Lung (tissue), 12 donors: Measurements from ENCODE around the gene NOX1. TPM values are rescaled to one million over a fixed set of nuclear protein-coding genes. Genes with fewer than 3 reads are reported as not detected.

ENCODE experiments used
- ATAC-seq: fragments of 200-7000 bp; cut with Tn5 transposase; one replicate; pipeline ENCODE4 v1.9.1; 2020; ENCODE audit warnings: moderate number of reproducible peaks; ENCODE audit not compliant: insufficient read depth, low FRiP score
- DNase-seq, 3 donors: peaks; one replicate each; pipeline ENCODE4 v3.0.0-alpha.2; 2013 to 2017
- H3K27ac ChIP-seq, 2 donors: one replicate each; pipeline ENCODE4 v1.5.1; 2013; ENCODE audit warnings: mild to moderate bottlenecking in 2 of 2, moderate library complexity in 2 of 2, control low read depth in 1 of 2, inconsistent platforms in 1 of 2, low read depth in 1 of 2, low read length in 1 of 2
- H3K27me3 ChIP-seq, 3 donors: one replicate each; pipeline ENCODE4 v1.5.1; 2013; ENCODE audit warnings: low read length in 2 of 3; ENCODE audit not compliant: control insufficient read depth in 3 of 3, insufficient read depth in 3 of 3
- H3K36me3 ChIP-seq, 4 donors: one replicate each; pipeline ENCODE4 v1.5.1; 2013; ENCODE audit warnings: low read length in 4 of 4, mild to moderate bottlenecking in 1 of 4, moderate library complexity in 1 of 4; ENCODE audit not compliant: control insufficient read depth in 4 of 4, insufficient read depth in 4 of 4
- H3K4me1 ChIP-seq, 5 donors: one replicate each; pipeline ENCODE4 v1.5.1; 2013; ENCODE audit warnings: low read length in 5 of 5, mild to moderate bottlenecking in 2 of 5, moderate library complexity in 1 of 5; ENCODE audit not compliant: control insufficient read depth in 5 of 5, insufficient read depth in 5 of 5
- H3K4me3 ChIP-seq: one replicate; pipeline ENCODE4 v1.5.1; 2013; ENCODE audit warnings: mild to moderate bottlenecking, control low read depth, moderate library complexity
- H3K9ac ChIP-seq, 2 donors: one replicate each; pipeline ENCODE4 v1.5.1; 2013; ENCODE audit warnings: low read length in 2 of 2, control low read depth in 1 of 2; ENCODE audit not compliant: insufficient read depth in 1 of 2
- H3K9me3 ChIP-seq, 4 donors: one replicate each; pipeline ENCODE4 v1.5.1; 2013; ENCODE audit warnings: low read length in 3 of 4, mild to moderate bottlenecking in 1 of 4, moderate library complexity in 1 of 4; ENCODE audit not compliant: control insufficient read depth in 4 of 4, insufficient read depth in 3 of 4
- WGBS, 2 donors: extraction: QIAGEN DNeasy Blood & Tissue Kit; methylation state at CpG; one replicate each; pipeline ENCODE4 v1.1.7; 2013; 5-methylcytosine and 5-hydroxymethylcytosine counted together
- polyA plus RNA-seq, 2 donors: library from polyadenylated mRNA; stranded (reverse); fragments of 200-250 nt; gene quantifications; one replicate each; pipeline ENCODE4 v1.2.1, GENCODE V29; 2013
- total RNA-seq, 2 donors: library from RNA; depleted of rRNA in 1 of 2; stranded (reverse); fragments of >200 nt in 1 of 2; gene quantifications; one replicate each; pipeline ENCODE4 v1.2.1, GENCODE V29; 2014 to 2021
- TF ChIP-seq, protein P1 (sequence below): IDR thresholded peaks from 2 replicates; pipeline ENCODE4 v1.5.1; 2012; ENCODE audit warnings: mild to moderate bottlenecking; ENCODE audit errors: control extremely low read depth, extremely low read depth
- donor health status: control.
- donor health status: control.
- donor health status: Bipolar disorder and iron deficiency.
- donor health status: healthy.
- donor health status: DM: yes; HTN: yes; CAD: no.

Gene NOX1
- total and polyA plus RNA-seq, 4 donors: 0.08 to 0.12 (median 0.11) TPM; not detected in 1

DNA sequence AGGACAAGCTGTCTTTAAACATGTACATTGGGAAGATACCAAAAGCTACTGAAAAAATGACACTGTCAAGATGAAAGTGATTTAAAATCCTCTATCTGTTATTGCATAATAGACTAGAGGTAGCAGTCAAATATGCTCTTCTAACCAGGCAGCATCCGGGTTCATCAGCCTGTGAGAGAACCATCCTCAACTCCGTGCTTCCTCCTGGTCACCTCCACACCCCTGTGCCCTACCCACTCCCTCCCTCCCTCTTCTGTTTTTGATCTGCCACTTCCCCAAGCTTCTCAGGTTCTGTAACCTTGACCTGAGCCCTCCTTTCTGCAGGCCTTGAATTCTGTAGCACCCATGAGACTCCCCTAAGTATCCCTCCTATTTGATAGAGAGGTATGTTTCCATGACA is 5.9 kb downstream of the NOX1 start:
- no peak for DNase-seq
- Histone ChIP-seq H3K4me3 (no peak overlapping the region), H3K27me3 (peaks cover 0 to 8% (median 4%) of the 10 kb centered on the region in 3 donors), H3K27ac (no peak overlapping the region), H3K4me1 (peaks cover 0 to 9% (median 0%) of the 10 kb centered on the region in 5 donors), H3K36me3 (no peaks in the 10 kb centered on the region), H3K9ac (no peak overlapping the region), H3K9me3 (no peaks in the 10 kb centered on the region)
- no peak for ATAC-seq
- WGBS, 2 donors: 67 to 83% methylated on average over 2 of the region's 2 CpGs
- TF ChIP-seq, protein P1, sequence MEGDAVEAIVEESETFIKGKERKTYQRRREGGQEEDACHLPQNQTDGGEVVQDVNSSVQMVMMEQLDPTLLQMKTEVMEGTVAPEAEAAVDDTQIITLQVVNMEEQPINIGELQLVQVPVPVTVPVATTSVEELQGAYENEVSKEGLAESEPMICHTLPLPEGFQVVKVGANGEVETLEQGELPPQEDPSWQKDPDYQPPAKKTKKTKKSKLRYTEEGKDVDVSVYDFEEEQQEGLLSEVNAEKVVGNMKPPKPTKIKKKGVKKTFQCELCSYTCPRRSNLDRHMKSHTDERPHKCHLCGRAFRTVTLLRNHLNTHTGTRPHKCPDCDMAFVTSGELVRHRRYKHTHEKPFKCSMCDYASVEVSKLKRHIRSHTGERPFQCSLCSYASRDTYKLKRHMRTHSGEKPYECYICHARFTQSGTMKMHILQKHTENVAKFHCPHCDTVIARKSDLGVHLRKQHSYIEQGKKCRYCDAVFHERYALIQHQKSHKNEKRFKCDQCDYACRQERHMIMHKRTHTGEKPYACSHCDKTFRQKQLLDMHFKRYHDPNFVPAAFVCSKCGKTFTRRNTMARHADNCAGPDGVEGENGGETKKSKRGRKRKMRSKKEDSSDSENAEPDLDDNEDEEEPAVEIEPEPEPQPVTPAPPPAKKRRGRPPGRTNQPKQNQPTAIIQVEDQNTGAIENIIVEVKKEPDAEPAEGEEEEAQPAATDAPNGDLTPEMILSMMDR: no peak

DNA sequence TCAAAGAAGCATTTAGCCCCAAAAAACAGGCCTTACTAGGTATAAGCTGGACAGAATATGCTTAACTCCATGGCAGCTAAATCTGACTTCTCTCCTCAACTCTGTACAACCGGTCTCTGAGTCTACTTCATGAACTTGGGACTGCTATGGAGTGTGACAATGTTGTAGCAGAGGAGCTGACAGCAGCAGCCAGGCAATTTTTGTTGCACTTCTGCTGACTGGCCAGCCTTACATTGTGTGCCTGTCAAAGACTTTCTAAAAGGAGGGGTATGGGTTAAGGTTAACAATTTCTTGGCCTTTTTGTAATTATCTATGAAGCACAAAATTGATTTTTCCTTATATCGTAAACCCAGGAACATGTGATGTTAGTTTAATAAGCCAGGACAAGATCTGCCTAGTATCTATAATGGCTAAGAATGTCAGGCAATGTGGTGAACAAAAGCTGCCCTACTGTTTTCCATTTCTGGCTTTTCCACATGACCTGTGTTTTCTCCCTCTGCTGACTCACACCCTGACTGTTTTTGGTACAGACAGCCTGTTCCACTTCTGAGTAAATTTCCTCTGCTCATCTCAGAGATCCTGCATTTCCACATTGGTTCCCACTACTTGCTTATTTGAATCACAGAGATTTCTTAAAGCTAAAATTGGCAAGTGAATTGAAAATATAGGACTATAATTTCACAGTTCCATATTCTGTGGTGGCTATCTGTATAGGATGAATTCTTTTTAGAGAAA is 9.3 kb downstream of the NOX1 start:
- peaks cover 3 to 13% (median 4%) of the 10 kb centered on the region in 3 donors for H3K27me3 ChIP-seq
- TF ChIP-seq, protein P1: no peak
- no peak overlapping the region for H3K4me3 ChIP-seq
- DNase-seq (peak in 2 of 3 donors; percentile 11 to 44), ATAC-seq (no peak)
- H3K9ac ChIP-seq: no peak overlapping the region
- 67 to 87% methylated on average over 2 of the region's 2 CpGs for WGBS, 2 donors
- peaks cover 0 to 6% (median 0%) of the 10 kb centered on the region in 5 donors for H3K4me1 ChIP-seq
- peak overlapping the region in 1 of 2 donors; percentile 31 for H3K27ac ChIP-seq
- H3K36me3 ChIP-seq: no peaks in the 10 kb centered on the region
- H3K9me3 ChIP-seq: no peaks in the 10 kb centered on the region

DNA sequence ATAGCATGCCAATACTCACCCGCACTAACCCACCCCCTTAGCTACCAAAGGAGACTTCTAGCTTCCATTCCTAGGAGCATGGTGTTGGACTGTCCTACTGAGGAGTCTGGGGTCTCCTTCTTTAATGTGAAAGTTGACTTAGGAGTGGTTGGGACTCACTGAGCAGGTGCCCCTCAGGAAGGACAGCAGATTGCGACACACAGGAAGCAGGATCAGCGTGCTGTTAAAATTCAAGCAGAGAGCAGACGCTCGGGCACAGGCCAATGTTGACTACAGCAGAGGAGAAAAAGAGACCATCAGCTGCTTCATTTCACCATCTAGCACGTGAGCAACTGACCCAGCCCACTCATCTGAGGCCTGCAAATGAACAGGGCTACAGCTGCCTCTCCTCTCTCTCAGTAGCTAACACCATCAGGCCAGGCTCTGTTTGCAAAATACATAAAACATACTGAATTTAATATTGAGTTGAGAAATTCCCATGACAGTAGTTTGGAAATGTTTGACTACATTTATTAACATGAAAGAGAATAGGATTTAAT is 10.8 kb downstream of the NOX1 start:
- 39 to 41% methylated on average over 6 of the region's 6 CpGs for WGBS, 2 donors
- Histone ChIP-seq H3K4me3 (no peak overlapping the region), H3K36me3 (no peaks in the 10 kb centered on the region), H3K4me1 (peaks cover 0 to 6% (median 0%) of the 10 kb centered on the region in 5 donors), H3K9ac (no peak overlapping the region), H3K27ac (no peak overlapping the region), H3K27me3 (peaks cover 3 to 13% (median 4%) of the 10 kb centered on the region in 3 donors), H3K9me3 (no peaks in the 10 kb centered on the region)
- peak; percentile 77 to 94 (median 87) for DNase-seq
- TF ChIP-seq, protein P1: no peak
- no peak for ATAC-seq
